Calu3 (cell line): ENCODE results near the gene P2RX1. TPM values are rescaled to one million over a fixed set of nuclear protein-coding genes. Genes with fewer than 3 reads are reported as not detected.

ENCODE experiments used
- BruUV-seq: library from RNA; stranded (reverse); fragments of 400-500 nt; replicated peaks from 2 replicates; lab custom pipeline; 2021; lab: Mats Ljungman, UMichigan
- CTCF ChIA-PET: fragments of 300-600 bp; sonication (Branson Sonifier 250); formaldehyde crosslinking; loops from one replicate; lab custom pipeline; 2022; ENCODE audit warnings: antibody characterized with exemption; lab: Charles Lee
- DNase-seq: peaks from one replicate; pipeline ENCODE4 v3.0.0; 2022
- H3K27ac Mint-ChIP-seq: one replicate; pipeline ENCODE4 v1.8.0; 2022; ENCODE audit warnings: mixed read lengths; ENCODE audit not compliant: unreplicated experiment
- H3K27me3 Mint-ChIP-seq: one replicate; pipeline ENCODE4 v1.8.0; 2022; ENCODE audit warnings: mixed read lengths; ENCODE audit not compliant: unreplicated experiment
- H3K36me3 Mint-ChIP-seq: one replicate; pipeline ENCODE4 v1.8.0; 2022; ENCODE audit warnings: mild to moderate bottlenecking, moderate library complexity, mixed read lengths; ENCODE audit not compliant: insufficient read depth, unreplicated experiment
- H3K4me1 Mint-ChIP-seq: one replicate; pipeline ENCODE4 v1.8.0; 2022; ENCODE audit warnings: mild to moderate bottlenecking, low read depth, mixed read lengths; ENCODE audit not compliant: unreplicated experiment
- H3K4me3 Mint-ChIP-seq: one replicate; pipeline ENCODE4 v1.8.0; 2022; ENCODE audit warnings: mild to moderate bottlenecking, low read depth, moderate library complexity, mixed read lengths; ENCODE audit not compliant: unreplicated experiment
- H3K9me3 Mint-ChIP-seq: one replicate; pipeline ENCODE4 v1.8.0; 2022; ENCODE audit warnings: low read depth, mixed read lengths; ENCODE audit not compliant: unreplicated experiment
- CTCF ChIP-seq: fragments of 200-600 bp; IDR thresholded peaks from one replicate; pipeline ENCODE4 v1.8.0; 2022; ENCODE audit warnings: antibody characterized with exemption; ENCODE audit not compliant: unreplicated experiment
- intact Hi-C: fragments of 100-400 bp; cut with micrococcal nuclease; formaldehyde crosslinking; loops from one replicate; pipeline ENCODE4 v1.10.0; 2022; ENCODE audit not compliant: unreplicated experiment
- total RNA-seq: library from RNA; stranded (reverse); gene quantifications from 2 replicates; pipeline ENCODE4 v1.2.3, GENCODE V29; 2022

P2RX1 gene
- total RNA-seq, 1 experiment from 2014 or later = not detected

- no peak for TF ChIP-seq CTCF
- Mint-ChIP-seq H3K4me1 (no peaks in the 10 kb centered on the region), H3K36me3 (no peaks in the 10 kb centered on the region), H3K4me3 (no peak overlapping the region), H3K27ac (no peak overlapping the region), H3K27me3 (no peaks in the 10 kb centered on the region), H3K9me3 (no peaks in the 10 kb centered on the region)
- CTCF ChIA-PET = interaction anchor here (0.6 kb wide), 1 partner anchor 169 kb away, joined by 4 read pairs; no protein-coding TSS in a partner anchor
- intact Hi-C loops = no loop called here
- BruUV-seq = no TSS peak
- DNase-seq = no peak
Observed at GRCh38 chr17:3923466-3924190, 7.4 kb upstream of the P2RX1 start.

DNA sequence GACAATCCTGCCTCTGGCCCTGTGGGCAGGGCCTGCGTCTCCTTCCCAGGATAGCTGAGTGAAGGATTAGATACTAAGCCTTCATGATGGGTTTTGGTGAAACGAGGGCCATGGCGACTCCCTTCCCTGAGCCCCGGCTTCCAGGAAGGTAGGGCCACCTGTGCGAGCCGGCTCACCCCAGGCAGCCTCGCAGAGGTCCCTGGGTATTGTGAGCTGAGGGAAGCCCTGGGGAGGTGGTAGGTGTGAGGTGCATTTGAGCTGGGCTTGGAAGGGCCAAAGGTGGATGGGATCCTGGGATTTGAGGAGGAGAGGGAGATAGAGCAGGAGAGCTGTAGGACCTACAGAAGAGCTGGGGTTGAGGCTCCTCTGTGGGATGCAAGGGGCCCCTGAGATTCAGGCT lies 6.5 kb upstream of the P2RX1 start:
- BruUV-seq = no TSS peak
- H3K36me3 Mint-ChIP-seq = no peaks in the 10 kb centered on the region
- CTCF ChIA-PET = interaction anchor here (0.6 kb wide), 1 partner anchor 168 kb away, joined by 4 read pairs; no protein-coding TSS in a partner anchor
- intact Hi-C loops = no loop called here
- no peak overlapping the region for H3K4me3 Mint-ChIP-seq
- no peak overlapping the region for H3K27ac Mint-ChIP-seq
- DNase-seq = no peak
- H3K27me3 Mint-ChIP-seq = no peaks in the 10 kb centered on the region
- H3K4me1 Mint-ChIP-seq = no peaks in the 10 kb centered on the region
- TF ChIP-seq CTCF = no peak
- no peaks in the 10 kb centered on the region for H3K9me3 Mint-ChIP-seq

DNA sequence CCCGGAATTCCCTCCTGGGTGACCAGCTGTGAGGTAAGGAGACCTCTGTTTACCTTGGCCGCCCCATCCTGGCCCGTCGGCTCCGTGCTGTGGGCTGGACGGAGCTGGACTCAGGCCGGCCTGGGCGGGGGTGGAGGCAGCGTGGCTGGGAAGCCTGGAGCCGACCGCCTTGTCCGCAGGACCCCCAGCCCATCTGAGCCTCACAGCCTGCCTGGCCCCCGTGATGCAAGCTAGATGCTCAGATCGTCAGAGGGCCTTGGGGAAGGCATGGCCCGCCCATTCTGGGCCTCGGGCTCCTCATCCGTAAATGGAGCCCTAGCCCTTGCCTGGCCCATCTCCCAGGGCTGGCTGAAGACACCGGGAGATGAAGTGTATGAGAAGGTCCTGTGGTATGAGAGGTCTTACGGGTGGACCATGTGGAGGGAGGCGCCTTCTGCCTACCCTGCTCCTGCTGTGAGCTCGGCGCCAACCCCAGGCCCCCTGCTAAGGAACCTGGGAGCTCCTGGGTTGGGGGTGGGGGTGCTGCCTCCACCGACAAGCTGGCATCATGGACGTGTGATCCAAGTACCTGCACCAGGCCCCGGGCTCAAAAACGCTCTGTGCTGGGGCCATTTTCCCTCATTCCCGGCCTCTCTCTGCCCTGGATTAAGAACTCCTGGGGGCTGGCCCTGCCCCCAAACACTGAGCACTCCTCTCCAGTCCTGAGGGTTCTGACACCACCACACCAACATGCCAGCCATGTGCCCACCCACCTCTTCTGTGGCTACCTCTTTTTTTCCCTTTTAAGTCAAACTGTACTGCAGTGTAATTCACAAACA lies 5.4 kb upstream of the P2RX1 start:
- intact Hi-C loops = no loop called here
- H3K4me1 Mint-ChIP-seq = no peaks in the 10 kb centered on the region
- CTCF ChIA-PET = no interaction called here
- H3K36me3 Mint-ChIP-seq = no peaks in the 10 kb centered on the region
- no TSS peak for BruUV-seq
- H3K9me3 Mint-ChIP-seq = no peaks in the 10 kb centered on the region
- no peak overlapping the region for H3K27ac Mint-ChIP-seq
- no peak overlapping the region for H3K4me3 Mint-ChIP-seq
- TF ChIP-seq CTCF = no peak
- no peak for DNase-seq
- H3K27me3 Mint-ChIP-seq = no peaks in the 10 kb centered on the region

GRCh38 chr17:3921006-3921405 lies 4.7 kb upstream of the P2RX1 start:
- Mint-ChIP-seq H3K4me1 (no peaks in the 10 kb centered on the region), H3K9me3 (no peaks in the 10 kb centered on the region), H3K27me3 (no peaks in the 10 kb centered on the region), H3K4me3 (no peak overlapping the region), H3K36me3 (no peaks in the 10 kb centered on the region), H3K27ac (no peak overlapping the region)
- CTCF ChIA-PET = interaction anchor here (0.5 kb wide), 1 partner anchor 347 kb away, joined by 4 read pairs; no protein-coding TSS in a partner anchor
- TF ChIP-seq CTCF = no peak
- intact Hi-C loops = no loop called here
- BruUV-seq = no TSS peak
- DNase-seq = no peak
